ENCODE data around the gene KRT7.

- TF ChIP-seq EZH2 (IDR thresholded peaks at IDR 0.05; ENCODE audit: insufficient read depth, poor library complexity, severe bottlenecking) = no peak
- TF ChIP-seq EZH2phosphoT487 (IDR thresholded peaks at IDR 0.05; ENCODE audit: insufficient read depth, low read depth) = no peak
These were observed 31.4 kb downstream of the KRT7 start for GRCh38 chr12:52264435-52264825.

Data from GM23248 (cell line).